HEK293 (cell line): ENCODE data around the gene PAX7.

Source experiments
- ZNF24 ChIP-seq: fragments of 450-650 bp; formaldehyde crosslinking; IDR thresholded peaks from 2 replicates; pipeline ENCODE4 v1.5.1; 2016; ENCODE audit warnings: missing biosample characterization, missing genetic modification characterization
- ZNF391 ChIP-seq: fragments of 450-650 bp; formaldehyde crosslinking; IDR thresholded peaks from 2 replicates; pipeline ENCODE4 v1.5.1; 2016; ENCODE audit warnings: low read depth, missing biosample characterization, missing genetic modification characterization, borderline replicate concordance
- TF ChIP-seq, protein P1 (sequence below): fragments of 450-650 bp; formaldehyde crosslinking; IDR thresholded peaks from 2 replicates; pipeline ENCODE4 v1.5.1; 2016; ENCODE audit warnings: missing biosample characterization, missing genetic modification characterization
- TF ChIP-seq, protein P2 (sequence below): fragments of 450-650 bp; formaldehyde crosslinking; IDR thresholded peaks from 2 replicates; pipeline ENCODE4 v1.5.1; 2016; ENCODE audit warnings: missing biosample characterization, missing genetic modification characterization

DNA sequence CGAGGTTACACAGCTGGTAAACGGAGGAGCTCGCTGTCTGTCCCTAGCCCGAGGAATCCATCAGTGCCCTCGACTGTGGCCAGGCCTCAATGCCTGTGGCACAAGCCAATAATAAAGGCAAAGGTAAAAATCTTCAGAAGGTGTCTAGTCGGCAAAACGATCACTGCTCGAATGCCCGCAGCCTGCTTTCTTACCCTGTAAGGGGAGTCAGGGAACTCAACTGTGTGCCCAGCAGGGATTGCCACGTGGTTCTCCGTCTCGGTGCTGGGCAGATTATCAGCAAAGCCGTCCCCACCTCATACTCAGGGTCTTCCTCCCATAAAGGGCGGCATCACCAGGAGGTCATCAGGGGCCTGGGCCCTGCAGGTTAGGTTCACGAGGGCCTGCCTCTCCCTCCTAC, 103.4 kb downstream of the PAX7 start:
- TF ChIP-seq, protein P1, sequence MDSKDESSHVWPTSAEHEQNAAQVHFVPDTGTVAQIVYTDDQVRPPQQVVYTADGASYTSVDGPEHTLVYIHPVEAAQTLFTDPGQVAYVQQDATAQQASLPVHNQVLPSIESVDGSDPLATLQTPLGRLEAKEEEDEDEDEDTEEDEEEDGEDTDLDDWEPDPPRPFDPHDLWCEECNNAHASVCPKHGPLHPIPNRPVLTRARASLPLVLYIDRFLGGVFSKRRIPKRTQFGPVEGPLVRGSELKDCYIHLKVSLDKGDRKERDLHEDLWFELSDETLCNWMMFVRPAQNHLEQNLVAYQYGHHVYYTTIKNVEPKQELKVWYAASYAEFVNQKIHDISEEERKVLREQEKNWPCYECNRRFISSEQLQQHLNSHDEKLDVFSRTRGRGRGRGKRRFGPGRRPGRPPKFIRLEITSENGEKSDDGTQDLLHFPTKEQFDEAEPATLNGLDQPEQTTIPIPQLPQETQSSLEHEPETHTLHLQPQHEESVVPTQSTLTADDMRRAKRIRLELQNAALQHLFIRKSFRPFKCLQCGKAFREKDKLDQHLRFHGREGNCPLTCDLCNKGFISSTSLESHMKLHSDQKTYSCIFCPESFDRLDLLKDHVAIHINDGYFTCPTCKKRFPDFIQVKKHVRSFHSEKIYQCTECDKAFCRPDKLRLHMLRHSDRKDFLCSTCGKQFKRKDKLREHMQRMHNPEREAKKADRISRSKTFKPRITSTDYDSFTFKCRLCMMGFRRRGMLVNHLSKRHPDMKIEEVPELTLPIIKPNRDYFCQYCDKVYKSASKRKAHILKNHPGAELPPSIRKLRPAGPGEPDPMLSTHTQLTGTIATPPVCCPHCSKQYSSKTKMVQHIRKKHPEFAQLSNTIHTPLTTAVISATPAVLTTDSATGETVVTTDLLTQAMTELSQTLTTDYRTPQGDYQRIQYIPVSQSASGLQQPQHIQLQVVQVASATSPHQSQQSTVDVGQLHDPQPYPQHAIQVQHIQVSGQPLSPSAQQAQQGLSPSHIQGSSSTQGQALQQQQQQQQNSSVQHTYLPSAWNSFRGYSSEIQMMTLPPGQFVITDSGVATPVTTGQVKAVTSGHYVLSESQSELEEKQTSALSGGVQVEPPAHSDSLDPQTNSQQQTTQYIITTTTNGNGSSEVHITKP (tag by site-specific recombination) = no peak
- no peak for TF ChIP-seq ZNF24 (tag by site-specific recombination)
- TF ChIP-seq, protein P2, sequence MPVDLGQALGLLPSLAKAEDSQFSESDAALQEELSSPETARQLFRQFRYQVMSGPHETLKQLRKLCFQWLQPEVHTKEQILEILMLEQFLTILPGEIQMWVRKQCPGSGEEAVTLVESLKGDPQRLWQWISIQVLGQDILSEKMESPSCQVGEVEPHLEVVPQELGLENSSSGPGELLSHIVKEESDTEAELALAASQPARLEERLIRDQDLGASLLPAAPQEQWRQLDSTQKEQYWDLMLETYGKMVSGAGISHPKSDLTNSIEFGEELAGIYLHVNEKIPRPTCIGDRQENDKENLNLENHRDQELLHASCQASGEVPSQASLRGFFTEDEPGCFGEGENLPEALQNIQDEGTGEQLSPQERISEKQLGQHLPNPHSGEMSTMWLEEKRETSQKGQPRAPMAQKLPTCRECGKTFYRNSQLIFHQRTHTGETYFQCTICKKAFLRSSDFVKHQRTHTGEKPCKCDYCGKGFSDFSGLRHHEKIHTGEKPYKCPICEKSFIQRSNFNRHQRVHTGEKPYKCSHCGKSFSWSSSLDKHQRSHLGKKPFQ (tag by site-specific recombination) = no peak
- TF ChIP-seq ZNF391 (tag by site-specific recombination) = no peak
